ENCODE results near the gene KIF3A. TPM values are rescaled to one million over a fixed set of nuclear protein-coding genes. Genes with fewer than 3 reads are reported as not detected.
A peak's percentile ranks its signal among the peaks of the same experiment; 100 is the strongest.

Gene KIF3A
- total RNA-seq, 3 donors from 2014 or later, result 9.4 to 12.9 (median 10.3) TPM

- Mint-ChIP-seq H3K36me3 (ENCODE audit: insufficient read depth) (no peaks in the 10 kb centered on the region), H3K4me3 (peak overlapping the region; percentile 59), H3K9me3 (peaks cover 4% of the 10 kb centered on the region), H3K27me3 (ENCODE audit: low read depth) (peaks cover 34% of the 10 kb centered on the region), H3K4me1 (ENCODE audit: low read depth) (peaks cover 13% of the 10 kb centered on the region)
- peak; percentile 38 for DNase-seq
- peak; percentile 63 to 70 for ATAC-seq
Observed at GRCh38 chr5:132655821-132656773, 81.2 kb downstream of the KIF3A start.

DNA sequence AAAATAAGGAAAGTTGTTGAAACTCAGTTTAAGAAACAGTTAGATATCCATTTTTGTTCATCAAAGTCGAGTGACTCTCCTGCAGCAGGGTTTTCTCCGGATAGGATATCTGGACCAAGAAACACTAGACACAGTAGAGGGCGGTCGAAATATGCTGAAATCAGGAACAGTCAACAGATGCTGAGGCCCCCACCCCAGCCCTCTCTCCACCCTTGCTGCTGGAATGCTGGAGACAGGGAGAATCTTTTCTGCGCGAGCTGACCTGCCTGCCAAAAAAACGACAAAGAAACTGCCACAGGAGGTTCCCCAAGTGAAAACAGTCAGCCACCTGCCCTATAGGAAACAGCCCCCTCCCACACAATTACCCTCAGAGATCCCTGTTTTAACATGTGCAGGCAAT is 83.6 kb downstream of the KIF3A start:
- DNase-seq, result no peak
- H3K9me3 Mint-ChIP-seq, result peaks cover 4% of the 10 kb centered on the region
- no peak for ATAC-seq
- peaks cover 33% of the 10 kb centered on the region for H3K27me3 Mint-ChIP-seq (ENCODE audit: low read depth)
- peaks cover 11% of the 10 kb centered on the region for H3K4me1 Mint-ChIP-seq (ENCODE audit: low read depth)
- no peaks in the 10 kb centered on the region for H3K36me3 Mint-ChIP-seq (ENCODE audit: insufficient read depth)
- no peak overlapping the region for H3K4me3 Mint-ChIP-seq

GRCh38 chr5:132651838-132652469 is 85.4 kb downstream of the KIF3A start:
- Mint-ChIP-seq H3K4me3 (no peak overlapping the region), H3K4me1 (ENCODE audit: low read depth) (peaks cover 6% of the 10 kb centered on the region), H3K27me3 (ENCODE audit: low read depth) (peaks cover 27% of the 10 kb centered on the region), H3K36me3 (ENCODE audit: insufficient read depth) (no peaks in the 10 kb centered on the region), H3K9me3 (peaks cover 19% of the 10 kb centered on the region)
- DNase-seq (no peak), ATAC-seq (no peak)

- no peaks in the 10 kb centered on the region for H3K4me1 Mint-ChIP-seq (ENCODE audit: low read depth)
- DNase-seq (no peak), ATAC-seq (no peak)
- no peak overlapping the region for H3K4me3 Mint-ChIP-seq
- peaks cover 19% of the 10 kb centered on the region for H3K9me3 Mint-ChIP-seq
- peaks cover 2% of the 10 kb centered on the region for H3K27me3 Mint-ChIP-seq (ENCODE audit: low read depth)
- peaks cover 7% of the 10 kb centered on the region for H3K36me3 Mint-ChIP-seq (ENCODE audit: insufficient read depth)
Observed at GRCh38 chr5:132648355-132648754, 89.0 kb downstream of the KIF3A start.

DNA sequence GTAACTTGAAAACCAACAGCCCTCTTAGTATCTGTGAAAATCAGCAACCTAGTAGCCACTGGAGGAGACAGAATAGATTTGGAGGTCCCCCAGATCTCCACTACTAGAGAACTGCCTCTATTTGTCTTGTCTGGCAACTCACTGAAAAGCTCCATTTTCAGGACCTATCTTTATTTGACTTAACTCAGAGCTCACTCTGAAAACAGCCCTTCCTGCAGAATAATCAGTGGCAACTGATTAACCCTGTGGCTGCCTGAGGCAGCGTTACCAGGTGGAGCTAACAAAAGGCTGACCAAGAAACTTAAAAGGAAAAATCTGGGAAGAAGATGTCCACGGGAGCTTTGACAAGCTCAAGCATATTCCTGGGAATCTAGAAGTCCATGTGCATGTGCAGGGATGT is 89.9 kb downstream of the KIF3A start:
- no peak for ATAC-seq
- no peak for DNase-seq
- Mint-ChIP-seq H3K36me3 (ENCODE audit: insufficient read depth) (peaks cover 15% of the 10 kb centered on the region), H3K27me3 (ENCODE audit: low read depth) (no peaks in the 10 kb centered on the region), H3K9me3 (peaks cover 19% of the 10 kb centered on the region), H3K4me3 (no peak overlapping the region), H3K4me1 (ENCODE audit: low read depth) (no peaks in the 10 kb centered on the region)

DNA sequence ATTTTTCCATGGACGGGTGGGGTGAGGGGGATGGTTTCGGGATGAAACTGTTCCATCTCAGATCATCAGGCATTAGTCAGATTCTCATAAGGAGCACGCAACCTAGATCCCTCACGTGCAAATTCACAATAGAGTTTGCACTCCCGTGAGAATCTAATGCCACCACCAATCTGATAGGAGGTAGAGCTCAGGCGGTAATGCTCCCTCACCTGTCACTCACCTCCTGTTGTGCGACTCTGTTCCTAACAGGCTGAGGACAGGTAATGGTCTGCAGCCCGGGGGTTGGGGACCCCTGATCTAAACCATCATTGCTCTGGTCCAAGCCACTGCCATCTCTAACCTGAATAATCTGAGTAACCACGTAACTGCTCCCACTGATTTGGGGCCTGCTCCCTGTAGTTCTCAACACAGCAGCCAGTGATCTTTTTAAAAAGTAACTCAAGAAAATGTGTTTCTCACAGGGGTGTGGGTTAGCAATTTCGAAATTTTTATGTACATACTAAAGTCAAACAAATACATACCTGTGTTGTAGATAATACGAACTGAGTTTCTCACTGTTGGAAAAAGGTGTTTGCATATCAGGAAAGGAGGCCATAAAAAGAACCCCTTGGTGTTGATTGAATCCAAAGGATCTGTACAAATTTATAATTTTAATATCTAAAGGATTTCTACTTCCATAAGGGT is 90.6 kb downstream of the KIF3A start:
- DNase-seq, result no peak
- no peak for ATAC-seq
- Mint-ChIP-seq H3K9me3 (peaks cover 15% of the 10 kb centered on the region), H3K36me3 (ENCODE audit: insufficient read depth) (peaks cover 21% of the 10 kb centered on the region), H3K27me3 (ENCODE audit: low read depth) (no peaks in the 10 kb centered on the region), H3K4me3 (no peak overlapping the region), H3K4me1 (ENCODE audit: low read depth) (peaks cover 5% of the 10 kb centered on the region)

DNA sequence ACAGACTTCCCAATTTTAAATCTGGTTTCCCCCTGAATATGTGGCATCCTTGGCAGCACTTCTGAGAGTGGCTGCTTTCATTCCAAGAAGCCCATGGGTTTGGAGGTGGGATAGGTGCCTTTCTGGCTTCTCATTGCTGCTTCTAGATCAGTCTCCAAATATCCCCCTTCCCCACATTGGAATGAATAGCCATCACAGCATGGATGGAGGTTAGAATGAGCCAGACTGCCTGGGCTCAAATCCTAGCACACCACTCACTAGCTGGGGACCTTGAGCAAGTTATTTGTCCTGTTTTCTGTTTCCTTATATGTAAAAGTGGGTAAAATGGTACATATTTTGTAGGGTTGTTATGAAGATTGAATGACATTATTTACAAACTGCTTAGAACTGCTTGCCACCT is 93.2 kb downstream of the KIF3A start:
- no peak for DNase-seq
- no peak for ATAC-seq
- no peak overlapping the region for H3K4me3 Mint-ChIP-seq
- H3K36me3 Mint-ChIP-seq (ENCODE audit: insufficient read depth), result peaks cover 36% of the 10 kb centered on the region
- H3K4me1 Mint-ChIP-seq (ENCODE audit: low read depth), result peaks cover 19% of the 10 kb centered on the region
- H3K9me3 Mint-ChIP-seq, result peaks cover 15% of the 10 kb centered on the region
- no peaks in the 10 kb centered on the region for H3K27me3 Mint-ChIP-seq (ENCODE audit: low read depth)

Other genes with a start within 250 kb of the KIF3A start
- gene IRF1, start 246.8 kb downstream of the KIF3A start, total RNA-seq, result 100 to 1,000 TPM; 342 to 390 (median 377) TPM
- 10 to 100 TPM in 2 of 3 donors, 1 to 10 TPM in 1; 3.6 to 24.1 (median 17.5) TPM for gene IL5, start 194.0 kb downstream of the KIF3A start, total RNA-seq
- gene RAD50, start 180.6 kb downstream of the KIF3A start, total RNA-seq, result 10 to 100 TPM; 42.7 to 46.8 (median 43.6) TPM
- gene IL13, start 79.4 kb downstream of the KIF3A start, total RNA-seq, result 10 to 100 TPM; 12.5 to 56.8 (median 26.9) TPM
- gene IL4, start 63.6 kb downstream of the KIF3A start, total RNA-seq, result 10 to 100 TPM; 17.9 to 45.9 (median 18.5) TPM
- 1 to 10 TPM; 5.2 to 7.7 (median 7.4) TPM for gene CCNI2, start 9.9 kb upstream of the KIF3A start, total RNA-seq
- gene SEPTIN8, start 39.7 kb upstream of the KIF3A start, total RNA-seq, result 10 to 100 TPM; 12.8 to 18.2 (median 13.7) TPM
- under 1 TPM in 1 of 3 donors, not detected in 2; 0.05 TPM for gene SOWAHA, start 75.8 kb upstream of the KIF3A start, total RNA-seq
- gene SHROOM1, start 93.1 kb upstream of the KIF3A start, total RNA-seq, result 1 to 10 TPM in 1 of 3 donors, under 1 TPM in 2; 0.79 to 1.4 (median 0.83) TPM
- under 1 TPM; 0.27 to 0.89 (median 0.32) TPM for gene GDF9, start 128.9 kb upstream of the KIF3A start, total RNA-seq
- 100 to 1,000 TPM; 475 to 549 (median 490) TPM for gene UQCRQ, start 129.1 kb upstream of the KIF3A start, total RNA-seq
- 1 to 10 TPM; 1.9 to 2.1 (median 1.9) TPM for gene LEAP2, start 136.1 kb upstream of the KIF3A start, total RNA-seq
- gene AFF4, start 226.1 kb upstream of the KIF3A start, total RNA-seq, result 10 to 100 TPM; 27.5 to 31.7 (median 30.4) TPM

Measured in activated T-cell treated with anti-CD3 and anti-CD28 coated beads, Interleukin-2, amount 50 U/mL, for 4 hours (primary cell).